Esophagus (tissue), 2 donors: ENCODE results near the gene B9D1. TPM values are rescaled to one million over a fixed set of nuclear protein-coding genes. Genes with fewer than 3 reads are reported as not detected.

Source experiments
- H3K27ac ChIP-seq, 2 donors: one replicate each; pipeline ENCODE4 v1.5.1; 2013; ENCODE audit warnings: low read depth in 2 of 2, mild to moderate bottlenecking in 2 of 2, inconsistent platforms in 1 of 2, low read length in 1 of 2, moderate library complexity in 1 of 2
- H3K27me3 ChIP-seq, 2 donors: one replicate each; pipeline ENCODE4 v1.6.1; 2013; ENCODE audit warnings: low read length in 2 of 2, control low read depth in 1 of 2, mild to moderate bottlenecking in 1 of 2; ENCODE audit not compliant: insufficient read depth in 2 of 2, control insufficient read depth in 1 of 2
- H3K36me3 ChIP-seq, 2 donors: one replicate each; pipeline ENCODE4 v1.6.1; 2013; ENCODE audit warnings: low read length in 1 of 2; ENCODE audit not compliant: control insufficient read depth in 2 of 2, insufficient read depth in 2 of 2
- H3K4me1 ChIP-seq, 2 donors: one replicate each; pipeline ENCODE4 v1.6.1; 2013; ENCODE audit warnings: low read length in 1 of 2; ENCODE audit not compliant: control insufficient read depth in 2 of 2, insufficient read depth in 2 of 2
- H3K4me3 ChIP-seq, 2 donors: one replicate each; pipeline ENCODE4 v1.5.1; 2013; ENCODE audit warnings: low read length in 2 of 2, mild to moderate bottlenecking in 2 of 2, low read depth in 1 of 2, moderate library complexity in 1 of 2
- H3K9me3 ChIP-seq, 2 donors: one replicate each; pipeline ENCODE4 v1.6.1; 2013; ENCODE audit warnings: mild to moderate bottlenecking in 2 of 2, low read depth in 1 of 2, low read length in 1 of 2, moderate library complexity in 1 of 2; ENCODE audit not compliant: control insufficient read depth in 2 of 2, insufficient read depth in 1 of 2
- WGBS, 2 donors: extraction: QIAGEN DNeasy Blood & Tissue Kit; methylation state at CpG; one replicate each; pipeline ENCODE4 v1.1.7; 2013; 5-methylcytosine and 5-hydroxymethylcytosine counted together
- polyA plus RNA-seq, 2 donors: library from polyadenylated mRNA; stranded (reverse); fragments of 200-250 nt; gene quantifications; one replicate each; pipeline ENCODE4 v1.2.3, GENCODE V29; 2013
- donor health status: healthy with polysubstance abuse.
- donor health status: Bipolar disorder and iron deficiency.

B9D1 gene
- polyA plus RNA-seq, 2 donors = 8.2 to 11.5 TPM

GRCh38 chr17:19348081-19348650 lies 14.4 kb downstream of the B9D1 start:
- Histone ChIP-seq H3K4me3 (no peak overlapping the region), H3K36me3 (no peaks in the 10 kb centered on the region), H3K27ac (peak overlapping the region; percentile 95 to 97), H3K4me1 (peaks cover 8 to 36% of the 10 kb centered on the region in 2 donors), H3K27me3 (no peaks in the 10 kb centered on the region), H3K9me3 (no peaks in the 10 kb centered on the region)
- WGBS, 2 donors = 60 to 72% methylated on average over 9 of the region's 9 CpGs

DNA sequence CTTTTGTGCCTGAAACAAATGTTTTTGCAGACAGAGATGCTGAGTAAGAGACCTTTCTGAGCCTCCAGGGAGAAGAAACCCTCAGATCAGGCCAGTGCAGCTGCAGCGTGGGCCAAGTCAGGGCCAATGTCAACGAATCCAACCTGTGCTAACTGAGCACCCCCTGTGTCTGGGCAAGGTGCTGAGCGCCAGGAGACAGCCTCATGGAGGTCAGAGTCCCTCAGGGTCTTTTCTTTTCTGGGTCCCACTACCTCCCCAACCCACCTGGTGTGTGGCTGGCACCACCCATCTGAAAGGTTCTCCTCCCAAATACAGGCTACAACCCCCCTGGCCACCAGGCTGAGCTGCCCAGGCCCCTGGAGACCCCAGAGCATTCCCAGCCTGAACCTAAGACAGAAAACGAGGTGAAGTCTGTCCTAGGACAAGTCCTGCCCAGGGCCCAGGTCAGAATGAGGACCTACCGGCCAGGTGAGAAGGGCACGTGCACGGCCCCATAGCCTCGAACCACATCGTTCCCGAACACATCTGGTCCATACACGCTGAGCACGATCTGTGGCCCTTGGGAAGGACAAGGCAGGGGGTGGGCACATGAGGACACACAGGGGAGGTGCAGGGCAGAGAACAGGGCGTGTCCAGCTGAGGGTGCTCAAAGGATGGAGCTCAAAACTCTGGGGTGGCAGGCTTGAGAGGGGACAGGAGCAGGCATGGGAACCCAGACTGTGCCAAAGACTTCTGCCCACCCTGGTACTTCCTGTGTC lies 15.0 kb downstream of the B9D1 start:
- Histone ChIP-seq H3K4me1 (peaks cover 8 to 40% of the 10 kb centered on the region in 2 donors), H3K27me3 (no peaks in the 10 kb centered on the region), H3K27ac (peak overlapping the region; percentile 95 to 97), H3K36me3 (no peaks in the 10 kb centered on the region), H3K4me3 (no peak overlapping the region), H3K9me3 (no peaks in the 10 kb centered on the region)
- WGBS, 2 donors = 80 to 85% methylated on average over 13 of the region's 13 CpGs

DNA sequence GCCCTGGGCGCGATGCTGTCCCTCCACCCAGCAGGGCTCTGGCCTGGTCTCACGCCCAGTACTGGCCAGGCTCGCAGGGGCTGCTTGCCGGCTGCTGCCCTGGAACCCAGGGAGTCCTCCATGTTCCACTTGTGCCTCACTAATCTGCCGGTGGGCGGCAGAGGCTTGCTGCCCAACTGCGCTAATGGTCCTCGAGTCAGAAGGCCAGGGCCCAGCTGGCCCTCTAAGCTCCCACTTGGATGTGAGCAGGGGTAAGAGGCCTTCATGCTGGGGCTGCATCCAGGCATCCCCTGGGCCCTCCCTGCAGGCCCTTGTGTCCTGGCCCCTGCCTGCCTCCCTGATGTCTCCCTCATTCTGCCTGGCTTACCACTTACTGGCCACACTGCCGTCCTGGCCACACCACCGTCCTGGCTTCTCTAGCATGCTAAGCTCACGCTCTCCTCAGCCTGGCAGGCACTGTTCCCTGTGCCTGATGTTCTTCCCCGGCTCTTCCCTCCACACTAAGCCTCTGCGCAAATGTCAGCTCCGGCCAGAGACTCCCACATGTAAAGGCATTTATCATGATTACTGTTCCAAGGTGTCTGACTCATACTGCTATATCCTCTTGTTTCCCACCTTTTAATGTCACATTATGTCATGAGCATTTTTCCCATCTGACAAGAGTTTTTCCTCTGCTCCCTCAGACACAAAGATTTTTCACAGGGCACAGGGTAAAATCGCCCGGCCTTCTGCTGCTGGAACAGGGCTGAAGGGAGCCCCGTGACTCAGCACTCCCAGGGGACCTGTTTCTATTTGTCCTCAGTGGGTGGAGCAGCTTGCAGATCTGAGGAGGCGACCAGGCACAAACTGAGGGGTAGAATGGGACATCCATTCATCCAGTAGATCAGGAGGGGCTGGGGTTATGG lies 15.9 kb downstream of the B9D1 start:
- Histone ChIP-seq H3K4me3 (no peak overlapping the region), H3K4me1 (peaks cover 11 to 49% of the 10 kb centered on the region in 2 donors), H3K9me3 (no peaks in the 10 kb centered on the region), H3K27me3 (no peaks in the 10 kb centered on the region), H3K36me3 (no peaks in the 10 kb centered on the region), H3K27ac (peak overlapping the region; percentile 95 to 97)
- 44 to 65% methylated on average over 19 of the region's 19 CpGs for WGBS, 2 donors

DNA sequence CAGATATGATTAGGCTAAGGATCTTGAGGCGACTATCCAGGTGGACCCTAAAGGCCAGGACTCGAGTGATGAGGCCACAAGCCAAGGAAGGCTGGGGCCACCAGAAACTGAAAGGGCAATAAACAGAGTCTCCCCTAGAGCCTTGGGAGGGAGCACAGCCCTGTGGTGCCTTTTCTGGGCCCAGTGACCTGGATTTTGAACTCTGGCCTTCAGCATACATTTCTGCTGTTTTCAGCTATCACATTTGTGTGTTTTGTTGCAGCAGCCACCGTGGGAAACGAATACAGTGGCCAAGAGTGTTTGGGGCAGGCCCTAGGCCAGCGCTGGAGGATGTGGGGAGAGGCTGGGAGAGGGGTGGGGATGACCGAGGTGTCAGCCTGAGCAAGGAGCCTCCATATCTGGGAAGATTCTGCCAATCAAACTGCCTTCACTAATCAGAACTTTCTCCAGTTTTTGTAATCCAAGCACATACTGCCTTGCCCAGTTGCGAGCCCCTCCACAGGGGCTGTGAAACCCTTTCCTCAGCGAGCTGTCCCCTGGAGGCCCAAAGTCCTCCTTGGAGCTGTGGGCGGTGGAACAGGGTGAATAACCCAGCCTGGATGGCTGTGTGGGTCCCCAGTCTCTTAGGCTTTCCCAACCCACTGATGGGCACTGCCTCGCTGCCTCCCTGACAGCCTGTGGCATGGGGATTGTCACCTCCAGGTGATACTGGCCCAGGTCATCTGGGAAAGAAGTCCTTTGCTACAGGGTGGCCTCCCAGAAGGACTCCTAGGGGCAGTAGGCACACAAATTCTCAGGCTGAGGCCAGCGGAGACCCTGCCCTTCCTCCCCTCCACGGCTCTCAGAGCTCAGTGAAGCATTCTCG lies 16.8 kb downstream of the B9D1 start:
- Histone ChIP-seq H3K4me3 (no peak overlapping the region), H3K27me3 (no peaks in the 10 kb centered on the region), H3K9me3 (no peaks in the 10 kb centered on the region), H3K27ac (peak overlapping the region; percentile 95 to 97), H3K36me3 (no peaks in the 10 kb centered on the region), H3K4me1 (peaks cover 11 to 52% of the 10 kb centered on the region in 2 donors)
- 79 to 85% methylated on average over 13 of the region's 13 CpGs for WGBS, 2 donors

- Histone ChIP-seq H3K4me3 (no peak overlapping the region), H3K4me1 (peaks cover 11 to 52% of the 10 kb centered on the region in 2 donors), H3K36me3 (no peaks in the 10 kb centered on the region), H3K27ac (peak overlapping the region in 1 of 2 donors; percentile 11), H3K9me3 (no peaks in the 10 kb centered on the region), H3K27me3 (no peaks in the 10 kb centered on the region)
- 89 to 90% methylated on average over 7 of the region's 7 CpGs for WGBS, 2 donors
Observed at GRCh38 chr17:19345067-19345460, 17.5 kb downstream of the B9D1 start.

DNA sequence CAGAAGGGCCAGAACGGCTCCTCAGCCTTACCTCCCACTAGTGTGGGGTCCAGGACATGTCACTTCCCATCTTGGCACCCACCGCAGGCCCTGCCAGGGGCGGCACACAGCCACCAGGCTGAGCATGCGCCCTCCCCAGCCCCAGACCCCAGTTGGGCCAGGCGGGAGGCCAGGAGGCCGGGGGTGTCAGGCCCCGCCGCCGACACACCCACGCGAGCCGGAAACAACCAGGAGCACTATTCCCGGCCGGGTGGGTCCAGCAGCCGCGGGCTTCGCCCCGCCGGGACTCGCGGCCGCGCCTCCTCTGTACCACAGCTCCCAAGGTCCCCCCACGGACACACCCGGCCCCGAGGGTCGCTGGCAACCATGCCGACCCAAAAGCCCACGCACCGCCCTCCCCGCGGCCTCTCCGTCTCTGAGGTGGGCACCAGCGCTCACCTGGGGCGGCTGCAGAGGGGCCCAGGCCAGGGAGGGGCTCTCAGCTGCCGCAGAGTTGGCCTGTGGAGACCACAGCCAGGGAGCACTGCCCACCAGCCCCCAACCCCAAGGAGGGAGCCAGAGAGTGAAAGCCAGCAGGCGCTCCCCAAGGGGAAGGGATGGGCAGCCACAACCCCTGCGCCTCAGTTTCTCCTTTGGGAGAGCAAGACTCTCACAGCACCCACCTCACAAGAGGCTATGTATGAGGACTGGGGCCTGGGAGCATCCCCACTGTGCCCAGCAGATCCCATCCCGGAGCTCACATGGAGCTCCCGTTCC lies 18.0 kb downstream of the B9D1 start:
- Histone ChIP-seq H3K4me1 (peaks cover 11 to 52% of the 10 kb centered on the region in 2 donors), H3K27ac (peak overlapping the region in 1 of 2 donors; percentile 37), H3K4me3 (no peak overlapping the region), H3K27me3 (no peaks in the 10 kb centered on the region), H3K36me3 (no peaks in the 10 kb centered on the region), H3K9me3 (no peaks in the 10 kb centered on the region)
- 60 to 65% methylated on average over 40 of the region's 40 CpGs for WGBS, 2 donors

- peaks cover 11 to 49% of the 10 kb centered on the region in 2 donors for H3K4me1 ChIP-seq
- no peaks in the 10 kb centered on the region for H3K9me3 ChIP-seq
- H3K27me3 ChIP-seq = no peaks in the 10 kb centered on the region
- no peaks in the 10 kb centered on the region for H3K36me3 ChIP-seq
- H3K4me3 ChIP-seq = no peak overlapping the region
- WGBS, 2 donors = 79 to 81% methylated on average over 12 to 13 of the region's 13 CpGs
- no peak overlapping the region for H3K27ac ChIP-seq
Observed at GRCh38 chr17:19343671-19344151, 18.8 kb downstream of the B9D1 start.

DNA sequence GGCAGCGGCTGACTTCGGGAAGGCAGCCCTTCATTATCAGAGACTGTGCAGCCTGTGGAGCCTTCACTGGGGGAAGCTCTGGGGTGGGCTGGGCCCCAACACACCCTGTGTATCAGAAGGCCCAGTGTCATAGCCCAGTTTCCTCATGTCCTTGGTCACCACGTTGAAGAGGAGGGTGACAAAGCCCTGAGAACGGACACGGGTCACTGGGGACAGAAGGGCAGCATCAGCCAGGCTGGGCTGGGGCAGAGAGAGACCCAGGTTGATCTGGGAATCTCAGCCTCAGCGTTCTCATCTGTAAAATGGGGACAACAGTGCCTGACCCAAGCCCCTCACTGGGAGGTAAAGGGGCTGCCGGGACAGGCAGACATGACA lies 19.3 kb downstream of the B9D1 start:
- Histone ChIP-seq H3K4me1 (peaks cover 11 to 49% of the 10 kb centered on the region in 2 donors), H3K27ac (no peak overlapping the region), H3K36me3 (no peaks in the 10 kb centered on the region), H3K27me3 (no peaks in the 10 kb centered on the region), H3K4me3 (no peak overlapping the region), H3K9me3 (no peaks in the 10 kb centered on the region)
- 86 to 87% methylated on average over 7 of the region's 7 CpGs for WGBS, 2 donors
